K562 (cell line): ENCODE measurements around the gene VPS11. TPM values are rescaled to one million over a fixed set of nuclear protein-coding genes. Genes with fewer than 3 reads are reported as not detected.

Experiments
- FOXJ2 ChIP-seq: fragments of 200-800 bp; sonication (Bioruptor generic); IDR thresholded peaks from 2 replicates; pipeline ENCODE4 v1.6.1; 2016; ENCODE audit warnings: missing genetic modification characterization, missing compliant biosample characterization
- GATA2 ChIP-seq: sonication (generic); formaldehyde crosslinking; IDR thresholded peaks from 2 replicates; pipeline ENCODE4 v1.4.0; 2020; ENCODE audit warnings: mild to moderate bottlenecking, missing genetic modification reagents
- GTF2E2 ChIP-seq: fragments of 200-800 bp; sonication (Bioruptor generic); IDR thresholded peaks from 2 replicates; pipeline ENCODE4 v1.6.1; 2016; ENCODE audit warnings: missing genetic modification characterization, missing compliant biosample characterization
- PHF8 ChIP-seq: fragments of 200-600 bp; sonication (generic); IDR thresholded peaks from 2 replicates; pipeline ENCODE4 v1.6.1; 2012; ENCODE audit warnings: mixed run types, mild to moderate bottlenecking, inconsistent platforms, low read length, moderate library complexity, borderline replicate concordance
- YY1 ChIP-seq, 3 experiments: IDR thresholded peaks; 2 replicates each; pipeline ENCODE4 v1.6.1; 2011; ENCODE audit warnings: low read length in 2 of 3, mild to moderate bottlenecking in 2 of 3, moderate library complexity in 2 of 3, borderline replicate concordance in 1 of 3, control low read depth in 1 of 3, low read depth in 1 of 3; ENCODE audit not compliant: insufficient read depth in 3 of 3, insufficient replicate concordance in 2 of 3, control insufficient read depth in 1 of 3, insufficient read length in 1 of 3; ENCODE audit errors: extremely low read depth in 1 of 3
- ZBED1 ChIP-seq: IDR thresholded peaks from 2 replicates; pipeline ENCODE4 v1.6.1; 2014
- ZBTB1 ChIP-seq: sonication (generic); formaldehyde crosslinking; IDR thresholded peaks from 2 replicates; pipeline ENCODE4 v1.8.1; 2023; ENCODE audit warnings: missing genetic modification reagents, low read depth, mild to moderate bottlenecking, borderline replicate concordance
- ZNF175 ChIP-seq: fragments of 200-800 bp; sonication (Bioruptor generic); IDR thresholded peaks from 2 replicates; pipeline ENCODE4 v1.6.1; 2016; ENCODE audit warnings: low read depth, mild to moderate bottlenecking, missing genetic modification characterization, missing compliant biosample characterization
- ZNF584 ChIP-seq: fragments of 200-800 bp; sonication (Bioruptor generic); IDR thresholded peaks from 2 replicates; pipeline ENCODE4 v1.6.1; 2016; ENCODE audit warnings: low read depth, mild to moderate bottlenecking, missing genetic modification characterization, missing compliant biosample characterization
- ZZZ3 ChIP-seq: fragments of 450-650 bp; IDR thresholded peaks from 2 replicates; pipeline ENCODE4 v1.6.1; 2016; ENCODE audit warnings: antibody characterized with exemption, mild to moderate bottlenecking, moderate library complexity
- polyA plus RNA-seq, 8 experiments: library from polyadenylated mRNA; depleted of rRNA in 4 of 8; stranded (reverse) in 5 of 8; unstranded in 3 of 8; fragments of >200 nt; fragmentation: Nextera tagmentation in 2 of 8; fragmentation: Illumina TruSeq in 1 of 8; extraction: Ambion mirVana in 2 of 8; extraction: Trizol in 1 of 8; gene quantifications; 2 replicates each; pipeline versions ENCODE4 v1.2.1 to v1.2.3, GENCODE V29; 2011 to 2014; ENCODE audit warnings: inconsistent platforms in 1 of 8, missing spikeins in 1 of 8
- total RNA-seq, 7 experiments: library from RNA; depleted of rRNA in 6 of 7; stranded (reverse); fragments of >200 nt in 6 of 7; fragmentation: Illumina TruSeq in 2 of 7; extraction: Trizol in 2 of 7; gene quantifications; 2 replicates each; pipeline versions ENCODE4 v1.2.1 to v1.2.3, GENCODE V29; 2011 to 2021; ENCODE audit warnings: low replicate concordance in 1 of 7
- TF ChIP-seq, protein P1 (sequence below), 2 experiments: fragments of 150-350 bp in 1 of 2; IDR thresholded peaks; 2 replicates each; pipeline ENCODE4 v1.6.1; 2012 to 2016; ENCODE audit warnings: low read depth in 2 of 2, low read length in 2 of 2, mild to moderate bottlenecking in 1 of 2, moderate library complexity in 1 of 2
- TF ChIP-seq, protein P2 (sequence below): fragments of 450-650 bp; formaldehyde crosslinking; IDR thresholded peaks from 2 replicates; pipeline ENCODE4 v1.4.0; 2022; ENCODE audit warnings: mild to moderate bottlenecking, moderate library complexity
- TF ChIP-seq, protein P3 (sequence below): fragments of 450-650 bp; conservative IDR thresholded peaks from 2 replicates; pipeline ENCODE4 v1.6.1; 2016; ENCODE audit warnings: missing genetic modification characterization, low read depth, mild to moderate bottlenecking, missing compliant biosample characterization, moderate library complexity
- TF ChIP-seq, protein P4 (sequence below): sonication (generic); formaldehyde crosslinking; IDR thresholded peaks from 2 replicates; pipeline ENCODE4 v1.8.0; 2023; ENCODE audit warnings: mild to moderate bottlenecking, missing genetic modification reagents
- TF ChIP-seq, protein P5 (sequence below): fragments of 250-450 bp; sonication (Bioruptor Pico); IDR thresholded peaks from 2 replicates; pipeline ENCODE4 v1.6.1; 2021; ENCODE audit warnings: mild to moderate bottlenecking

The VPS11 gene
- total and polyA plus RNA-seq, 9 of the 15 experiments (the other 6 are each of a cell fraction or from before 2014, with no cell fraction given) = 14.1 to 35.5 (median 27.5) TPM

DNA sequence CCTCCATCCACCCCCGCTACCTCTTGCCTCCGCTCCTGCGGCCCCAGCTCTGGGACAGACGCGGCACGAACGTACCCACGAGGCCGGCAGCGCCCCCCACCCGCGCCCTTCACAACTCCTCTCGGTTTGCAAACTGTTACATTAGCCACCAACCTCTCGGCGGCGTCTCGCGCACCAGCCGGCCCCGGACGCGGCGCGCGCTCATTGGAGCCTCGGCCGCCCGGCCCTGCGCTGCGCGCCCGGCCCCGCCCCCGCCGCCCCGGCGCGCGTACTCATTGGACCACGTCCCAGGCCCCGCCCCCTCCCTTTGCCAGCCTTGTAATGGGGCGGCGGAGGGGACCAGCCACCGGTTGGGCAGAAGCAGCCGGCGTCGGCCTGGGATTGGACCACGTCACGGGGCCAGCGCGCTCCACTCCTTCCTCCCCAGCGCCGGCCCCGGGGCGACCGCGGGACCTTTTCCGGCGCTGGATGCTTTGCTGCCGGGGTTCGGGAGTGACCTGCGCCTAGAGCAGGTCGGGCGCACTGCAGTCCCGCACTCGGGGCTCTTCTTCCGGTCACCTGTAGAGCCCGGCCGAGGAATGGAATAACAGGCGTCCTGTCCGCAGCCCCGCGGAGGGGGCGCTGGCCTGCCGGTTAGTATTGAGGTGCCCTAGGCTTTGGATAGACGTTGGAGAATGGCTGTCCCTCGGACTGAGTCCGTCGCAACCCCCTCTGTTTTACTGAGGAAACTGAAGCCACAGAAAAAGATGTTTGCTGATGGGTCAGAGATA, 10.4 kb upstream of the VPS11 start, which contains the start of gene HYOU1 (continued):
- TF ChIP-seq, protein P1, sequence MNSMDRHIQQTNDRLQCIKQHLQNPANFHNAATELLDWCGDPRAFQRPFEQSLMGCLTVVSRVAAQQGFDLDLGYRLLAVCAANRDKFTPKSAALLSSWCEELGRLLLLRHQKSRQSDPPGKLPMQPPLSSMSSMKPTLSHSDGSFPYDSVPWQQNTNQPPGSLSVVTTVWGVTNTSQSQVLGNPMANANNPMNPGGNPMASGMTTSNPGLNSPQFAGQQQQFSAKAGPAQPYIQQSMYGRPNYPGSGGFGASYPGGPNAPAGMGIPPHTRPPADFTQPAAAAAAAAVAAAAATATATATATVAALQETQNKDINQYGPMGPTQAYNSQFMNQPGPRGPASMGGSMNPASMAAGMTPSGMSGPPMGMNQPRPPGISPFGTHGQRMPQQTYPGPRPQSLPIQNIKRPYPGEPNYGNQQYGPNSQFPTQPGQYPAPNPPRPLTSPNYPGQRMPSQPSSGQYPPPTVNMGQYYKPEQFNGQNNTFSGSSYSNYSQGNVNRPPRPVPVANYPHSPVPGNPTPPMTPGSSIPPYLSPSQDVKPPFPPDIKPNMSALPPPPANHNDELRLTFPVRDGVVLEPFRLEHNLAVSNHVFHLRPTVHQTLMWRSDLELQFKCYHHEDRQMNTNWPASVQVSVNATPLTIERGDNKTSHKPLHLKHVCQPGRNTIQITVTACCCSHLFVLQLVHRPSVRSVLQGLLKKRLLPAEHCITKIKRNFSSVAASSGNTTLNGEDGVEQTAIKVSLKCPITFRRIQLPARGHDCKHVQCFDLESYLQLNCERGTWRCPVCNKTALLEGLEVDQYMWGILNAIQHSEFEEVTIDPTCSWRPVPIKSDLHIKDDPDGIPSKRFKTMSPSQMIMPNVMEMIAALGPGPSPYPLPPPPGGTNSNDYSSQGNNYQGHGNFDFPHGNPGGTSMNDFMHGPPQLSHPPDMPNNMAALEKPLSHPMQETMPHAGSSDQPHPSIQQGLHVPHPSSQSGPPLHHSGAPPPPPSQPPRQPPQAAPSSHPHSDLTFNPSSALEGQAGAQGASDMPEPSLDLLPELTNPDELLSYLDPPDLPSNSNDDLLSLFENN (IDR thresholded peaks at IDR 0.05; ENCODE audit: low read depth in 2 of 2, low read length in 2 of 2) = peak in 1 of 2 experiments; percentile 34; a peak in 1 of 4 replicates
- TF ChIP-seq, protein P2, sequence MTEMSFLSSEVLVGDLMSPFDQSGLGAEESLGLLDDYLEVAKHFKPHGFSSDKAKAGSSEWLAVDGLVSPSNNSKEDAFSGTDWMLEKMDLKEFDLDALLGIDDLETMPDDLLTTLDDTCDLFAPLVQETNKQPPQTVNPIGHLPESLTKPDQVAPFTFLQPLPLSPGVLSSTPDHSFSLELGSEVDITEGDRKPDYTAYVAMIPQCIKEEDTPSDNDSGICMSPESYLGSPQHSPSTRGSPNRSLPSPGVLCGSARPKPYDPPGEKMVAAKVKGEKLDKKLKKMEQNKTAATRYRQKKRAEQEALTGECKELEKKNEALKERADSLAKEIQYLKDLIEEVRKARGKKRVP = peak; percentile 81
- TF ChIP-seq ZBTB1 (peak; percentile 22; the same call in 1 of the 2 replicates), GTF2E2 (tag) (0 out of 2 replicates have a peak, but pooled peaks have one; percentile 26), ZZZ3 (no peak), FOXJ2 (tag) (0 out of 2 replicates have a peak, but pooled peaks have one; percentile 58), GATA2 (CRISPR knock-in tag) (peak; percentile 74; the same call in 1 of the 2 replicates), ZBED1 (no peak), ZNF175 (no peak), YY1 (IDR thresholded peaks at IDR 0.05; ENCODE audit: borderline replicate concordance in 1 of 3, control insufficient read depth in 1 of 3, extremely low read depth in 1 of 3, insufficient read depth in 3 of 3, insufficient read length in 1 of 3, insufficient replicate concordance in 2 of 3, low read depth in 1 of 3, low read length in 2 of 3) (peak in 2 of 3 experiments; percentile 50 to 65), ZNF584 (no peak), PHF8 (peak; percentile 86; the same call in 1 of the 2 replicates)
- TF ChIP-seq, protein P3, sequence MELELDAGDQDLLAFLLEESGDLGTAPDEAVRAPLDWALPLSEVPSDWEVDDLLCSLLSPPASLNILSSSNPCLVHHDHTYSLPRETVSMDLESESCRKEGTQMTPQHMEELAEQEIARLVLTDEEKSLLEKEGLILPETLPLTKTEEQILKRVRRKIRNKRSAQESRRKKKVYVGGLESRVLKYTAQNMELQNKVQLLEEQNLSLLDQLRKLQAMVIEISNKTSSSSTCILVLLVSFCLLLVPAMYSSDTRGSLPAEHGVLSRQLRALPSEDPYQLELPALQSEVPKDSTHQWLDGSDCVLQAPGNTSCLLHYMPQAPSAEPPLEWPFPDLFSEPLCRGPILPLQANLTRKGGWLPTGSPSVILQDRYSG = no peak
- TF ChIP-seq, protein P4, sequence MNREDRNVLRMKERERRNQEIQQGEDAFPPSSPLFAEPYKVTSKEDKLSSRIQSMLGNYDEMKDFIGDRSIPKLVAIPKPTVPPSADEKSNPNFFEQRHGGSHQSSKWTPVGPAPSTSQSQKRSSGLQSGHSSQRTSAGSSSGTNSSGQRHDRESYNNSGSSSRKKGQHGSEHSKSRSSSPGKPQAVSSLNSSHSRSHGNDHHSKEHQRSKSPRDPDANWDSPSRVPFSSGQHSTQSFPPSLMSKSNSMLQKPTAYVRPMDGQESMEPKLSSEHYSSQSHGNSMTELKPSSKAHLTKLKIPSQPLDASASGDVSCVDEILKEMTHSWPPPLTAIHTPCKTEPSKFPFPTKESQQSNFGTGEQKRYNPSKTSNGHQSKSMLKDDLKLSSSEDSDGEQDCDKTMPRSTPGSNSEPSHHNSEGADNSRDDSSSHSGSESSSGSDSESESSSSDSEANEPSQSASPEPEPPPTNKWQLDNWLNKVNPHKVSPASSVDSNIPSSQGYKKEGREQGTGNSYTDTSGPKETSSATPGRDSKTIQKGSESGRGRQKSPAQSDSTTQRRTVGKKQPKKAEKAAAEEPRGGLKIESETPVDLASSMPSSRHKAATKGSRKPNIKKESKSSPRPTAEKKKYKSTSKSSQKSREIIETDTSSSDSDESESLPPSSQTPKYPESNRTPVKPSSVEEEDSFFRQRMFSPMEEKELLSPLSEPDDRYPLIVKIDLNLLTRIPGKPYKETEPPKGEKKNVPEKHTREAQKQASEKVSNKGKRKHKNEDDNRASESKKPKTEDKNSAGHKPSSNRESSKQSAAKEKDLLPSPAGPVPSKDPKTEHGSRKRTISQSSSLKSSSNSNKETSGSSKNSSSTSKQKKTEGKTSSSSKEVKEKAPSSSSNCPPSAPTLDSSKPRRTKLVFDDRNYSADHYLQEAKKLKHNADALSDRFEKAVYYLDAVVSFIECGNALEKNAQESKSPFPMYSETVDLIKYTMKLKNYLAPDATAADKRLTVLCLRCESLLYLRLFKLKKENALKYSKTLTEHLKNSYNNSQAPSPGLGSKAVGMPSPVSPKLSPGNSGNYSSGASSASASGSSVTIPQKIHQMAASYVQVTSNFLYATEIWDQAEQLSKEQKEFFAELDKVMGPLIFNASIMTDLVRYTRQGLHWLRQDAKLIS (CRISPR knock-in tag) = peak; percentile 75; the same call in 1 of the 2 replicates
- TF ChIP-seq, protein P5, sequence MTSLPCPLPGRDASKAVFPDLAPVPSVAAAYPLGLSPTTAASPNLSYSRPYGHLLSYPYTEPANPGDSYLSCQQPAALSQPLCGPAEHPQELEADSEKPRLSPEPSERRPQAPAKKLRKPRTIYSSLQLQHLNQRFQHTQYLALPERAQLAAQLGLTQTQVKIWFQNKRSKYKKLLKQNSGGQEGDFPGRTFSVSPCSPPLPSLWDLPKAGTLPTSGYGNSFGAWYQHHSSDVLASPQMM (CRISPR knock-in tag) = no peak
